DMS153 treated with DMSO at 0.1 percent for 48 hours (cell line): ENCODE measurements around the gene SALL2.
A peak's percentile ranks its signal among the peaks of the same experiment; 100 is the strongest.
"Not testable (repeated sequence)": the region's sequence is repeated elsewhere in the genome, so short reads cannot be mapped to it uniquely, and the experiment has no call there.

ENCODE experiments used
- DNase-seq: peaks from one replicate; lab custom pipeline; 2025; ENCODE audit not compliant: unreplicated experiment; lab: John Stamatoyannopoulos, UW

The SALL2 gene

GRCh38 chr14:21525962-21526671, at the start of gene SALL2:
TSS of gene SALL2 (minus strand) at chr14:21526346. CDS start at chr14:21526127, 219 bp downstream.
- peak; percentile 47 for DNase-seq

GRCh38 chr14:21575661-21576060, 49.5 kb upstream of the SALL2 start:
- DNase-seq: no peak

GRCh38 chr14:21572604-21573003, 46.5 kb upstream of the SALL2 start:
- no peak for DNase-seq

GRCh38 chr14:21558703-21559170, 32.6 kb upstream of the SALL2 start:
- no peak for DNase-seq

GRCh38 chr14:21557084-21557901, 31.1 kb upstream of the SALL2 start:
- DNase-seq: peak; percentile 67

- no peak for DNase-seq
Observed at GRCh38 chr14:21556378-21557083, 30.4 kb upstream of the SALL2 start.

GRCh38 chr14:21553266-21553665, 27.1 kb upstream of the SALL2 start:
- DNase-seq: no peak

GRCh38 chr14:21544588-21544987, 18.4 kb upstream of the SALL2 start:
- not testable (repeated sequence) for DNase-seq

GRCh38 chr14:21543963-21544362, 17.8 kb upstream of the SALL2 start:
- DNase-seq: no peak

GRCh38 chr14:21543521-21543960, 17.4 kb upstream of the SALL2 start:
- DNase-seq: no peak

GRCh38 chr14:21541413-21542074, 15.4 kb upstream of the SALL2 start:
- no peak for DNase-seq

GRCh38 chr14:21539189-21539940, 13.2 kb upstream of the SALL2 start:
- DNase-seq: no peak

- DNase-seq: no peak
Observed at GRCh38 chr14:21537090-21537424, 10.9 kb upstream of the SALL2 start.

GRCh38 chr14:21536418-21537089, 10.4 kb upstream of the SALL2 start:
- DNase-seq: no peak

- no peak for DNase-seq
Observed at GRCh38 chr14:21535545-21536417, 9.6 kb upstream of the SALL2 start.

- DNase-seq: no peak
Observed at GRCh38 chr14:21534576-21534975, 8.4 kb upstream of the SALL2 start.

- no peak for DNase-seq
Observed at GRCh38 chr14:21533294-21533693, 7.1 kb upstream of the SALL2 start.

GRCh38 chr14:21529515-21529914, 3.4 kb upstream of the SALL2 start:
- DNase-seq: no peak
